Measurements from ENCODE around the gene PI4KA.
"Not testable (repeated sequence)": the region's sequence is repeated elsewhere in the genome, so short reads cannot be mapped to it uniquely, and the experiment has no call there.

Gene PI4KA

DNA sequence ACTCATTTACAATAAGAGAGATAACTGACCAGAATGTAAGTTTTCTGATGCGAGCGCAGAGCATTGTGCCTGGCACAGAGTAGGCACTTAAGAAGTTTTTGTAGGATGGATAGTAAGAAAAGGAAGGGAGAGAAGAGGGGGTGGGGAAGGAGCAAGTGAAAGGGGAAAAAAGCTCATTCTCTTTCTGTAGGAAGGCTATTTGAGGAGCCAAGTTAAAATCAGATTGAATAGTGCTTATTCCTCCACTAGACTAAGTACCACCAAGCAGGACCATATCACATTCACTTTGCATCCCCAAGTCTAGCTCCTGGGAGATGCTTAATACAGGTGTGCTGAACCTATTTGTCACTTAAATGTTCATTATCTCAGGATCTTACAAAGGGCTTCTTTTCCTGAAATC is 44.5 kb upstream of the PI4KA start:
- TF ChIP-seq, protein P1, sequence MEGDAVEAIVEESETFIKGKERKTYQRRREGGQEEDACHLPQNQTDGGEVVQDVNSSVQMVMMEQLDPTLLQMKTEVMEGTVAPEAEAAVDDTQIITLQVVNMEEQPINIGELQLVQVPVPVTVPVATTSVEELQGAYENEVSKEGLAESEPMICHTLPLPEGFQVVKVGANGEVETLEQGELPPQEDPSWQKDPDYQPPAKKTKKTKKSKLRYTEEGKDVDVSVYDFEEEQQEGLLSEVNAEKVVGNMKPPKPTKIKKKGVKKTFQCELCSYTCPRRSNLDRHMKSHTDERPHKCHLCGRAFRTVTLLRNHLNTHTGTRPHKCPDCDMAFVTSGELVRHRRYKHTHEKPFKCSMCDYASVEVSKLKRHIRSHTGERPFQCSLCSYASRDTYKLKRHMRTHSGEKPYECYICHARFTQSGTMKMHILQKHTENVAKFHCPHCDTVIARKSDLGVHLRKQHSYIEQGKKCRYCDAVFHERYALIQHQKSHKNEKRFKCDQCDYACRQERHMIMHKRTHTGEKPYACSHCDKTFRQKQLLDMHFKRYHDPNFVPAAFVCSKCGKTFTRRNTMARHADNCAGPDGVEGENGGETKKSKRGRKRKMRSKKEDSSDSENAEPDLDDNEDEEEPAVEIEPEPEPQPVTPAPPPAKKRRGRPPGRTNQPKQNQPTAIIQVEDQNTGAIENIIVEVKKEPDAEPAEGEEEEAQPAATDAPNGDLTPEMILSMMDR (IDR thresholded peaks at IDR 0.05; ENCODE audit: unreplicated experiment in 3 of 3): no peak
- H3K9me3 Mint-ChIP-seq: no peaks in the 10 kb centered on the region
- no peaks in the 10 kb centered on the region for H3K36me3 Mint-ChIP-seq (ENCODE audit: low read depth)
- H3K27ac Mint-ChIP-seq: no peak overlapping the region
- H3K4me1 Mint-ChIP-seq: no peaks in the 10 kb centered on the region
- peaks cover 5% of the 10 kb centered on the region for H3K27me3 Mint-ChIP-seq (ENCODE audit: low read depth)
- H3K4me3 Mint-ChIP-seq: no peak overlapping the region

GRCh38 chr22:20901093-20902033 is 42.8 kb upstream of the PI4KA start:
- not testable (repeated sequence) for H3K4me3 Mint-ChIP-seq; H3K36me3 Mint-ChIP-seq (ENCODE audit: low read depth)

DNA sequence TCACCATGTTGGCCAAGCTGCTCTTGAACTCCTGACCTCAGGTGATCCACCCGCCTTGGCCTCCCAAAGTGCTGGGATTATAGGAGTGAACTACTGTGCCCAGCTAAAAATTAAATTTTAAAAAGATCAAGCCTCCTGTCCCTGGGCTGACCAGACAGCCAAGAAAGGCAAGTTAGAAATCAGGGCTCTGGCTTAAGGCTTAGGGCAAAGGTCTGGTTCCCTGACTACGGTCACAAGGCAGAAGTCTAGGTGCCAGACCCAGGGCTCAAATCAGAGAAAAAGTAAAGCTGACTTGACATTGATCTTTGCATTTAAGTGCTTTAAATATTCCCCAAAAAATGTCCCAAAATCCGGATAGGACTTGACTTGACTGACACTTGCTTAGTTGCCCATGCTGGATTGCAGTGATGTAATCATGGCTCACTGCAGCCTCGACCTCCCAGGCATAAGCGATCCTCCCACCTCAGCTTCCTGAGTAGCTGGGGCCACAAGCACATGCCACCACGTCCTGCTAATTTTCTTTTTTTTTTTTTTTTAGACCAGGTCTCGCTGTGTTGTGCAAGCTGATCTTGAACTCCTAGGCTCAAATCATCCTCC is 41.3 kb upstream of the PI4KA start:
- Mint-ChIP-seq H3K4me1 (no peaks in the 10 kb centered on the region), H3K27me3 (ENCODE audit: low read depth) (peaks cover 5% of the 10 kb centered on the region), H3K9me3 (no peaks in the 10 kb centered on the region), H3K4me3 (no peak overlapping the region), H3K27ac (no peak overlapping the region), H3K36me3 (ENCODE audit: low read depth) (no peaks in the 10 kb centered on the region)
- TF ChIP-seq, protein P1 (IDR thresholded peaks at IDR 0.05; ENCODE audit: unreplicated experiment in 3 of 3): no peak

More at GRCh38 chr22:20901093-20902033, 42.8 kb upstream of the PI4KA start:
- H3K9me3 Mint-ChIP-seq; H3K4me1 Mint-ChIP-seq; H3K27me3 Mint-ChIP-seq (ENCODE audit: low read depth); H3K27ac Mint-ChIP-seq: not testable (repeated sequence)

DNA sequence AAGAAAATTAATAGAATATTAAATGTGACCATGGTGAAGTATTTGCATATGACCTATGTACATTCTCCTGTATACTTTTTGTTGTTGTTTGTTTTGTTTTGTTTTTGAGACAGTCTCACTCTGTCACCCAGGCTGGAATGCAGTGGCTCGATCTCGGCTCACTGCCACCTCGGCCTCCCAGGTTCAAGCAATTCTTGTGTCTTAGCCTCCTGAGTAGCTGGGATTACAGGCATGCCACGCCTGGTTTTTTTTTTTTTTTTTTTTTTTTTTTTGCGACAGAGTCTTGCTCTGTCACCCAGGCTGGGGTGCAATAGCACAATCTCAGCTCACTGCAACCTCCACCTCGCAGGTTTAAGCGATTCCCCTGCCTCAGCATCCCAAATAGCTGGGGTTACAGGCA is 39.1 kb upstream of the PI4KA start:
- not testable (repeated sequence) for H3K4me3 Mint-ChIP-seq; H3K4me1 Mint-ChIP-seq; H3K27me3 Mint-ChIP-seq (ENCODE audit: low read depth); H3K27ac Mint-ChIP-seq; H3K36me3 Mint-ChIP-seq (ENCODE audit: low read depth); H3K9me3 Mint-ChIP-seq

DNA sequence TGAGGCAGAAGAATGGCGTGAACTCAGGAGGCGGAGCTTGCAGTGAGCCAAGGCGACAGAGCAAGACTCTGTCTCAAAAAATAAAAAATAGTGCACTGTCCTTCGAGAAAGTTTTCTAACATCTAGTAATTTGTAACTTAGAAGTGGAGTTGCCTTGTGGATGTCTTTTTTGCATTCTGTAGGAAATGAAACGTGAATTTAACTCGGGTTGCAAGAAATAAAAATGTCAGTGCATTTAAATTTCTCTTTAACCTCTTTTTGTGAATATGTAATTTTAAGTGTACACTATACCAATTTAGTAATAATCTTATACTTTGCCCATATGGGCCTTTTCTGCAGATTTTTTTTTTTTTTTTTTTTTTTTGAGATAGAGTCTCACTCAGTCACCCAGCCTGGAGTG is 32.4 kb upstream of the PI4KA start:
- Mint-ChIP-seq H3K4me3 (no peak overlapping the region), H3K4me1 (no peaks in the 10 kb centered on the region), H3K9me3 (no peaks in the 10 kb centered on the region), H3K27ac (no peak overlapping the region), H3K36me3 (ENCODE audit: low read depth) (peaks cover 21% of the 10 kb centered on the region), H3K27me3 (ENCODE audit: low read depth) (no peaks in the 10 kb centered on the region)
- TF ChIP-seq, protein P1 (IDR thresholded peaks at IDR 0.05; ENCODE audit: unreplicated experiment in 3 of 3): no peak

- H3K4me1 Mint-ChIP-seq: no peaks in the 10 kb centered on the region
- H3K4me3 Mint-ChIP-seq: no peak overlapping the region
- H3K27me3 Mint-ChIP-seq (ENCODE audit: low read depth): no peaks in the 10 kb centered on the region
- H3K36me3 Mint-ChIP-seq (ENCODE audit: low read depth): peaks cover 29% of the 10 kb centered on the region
- H3K27ac Mint-ChIP-seq: no peak overlapping the region
- H3K9me3 Mint-ChIP-seq: no peaks in the 10 kb centered on the region
- TF ChIP-seq, protein P1 (IDR thresholded peaks at IDR 0.05; ENCODE audit: unreplicated experiment in 3 of 3): no peak
Observed at GRCh38 chr22:20889904-20890540, 31.4 kb upstream of the PI4KA start.

Data from nephron (organoid).